GM12878 (cell line): ENCODE data around the gene FICD.

Experiments
- TAF1 ChIP-seq: IDR thresholded peaks from 2 replicates; pipeline ENCODE4 v1.6.1; 2011; ENCODE audit warnings: mild to moderate bottlenecking, low read depth, low read length, borderline replicate concordance
- TF ChIP-seq, protein P1 (sequence below), 3 experiments: IDR thresholded peaks in 2 of 3; conservative IDR thresholded peaks in 1 of 3; 2 replicates each; pipeline ENCODE4 v1.5.1; 2011; ENCODE audit warnings: low read depth in 3 of 3, low read length in 3 of 3, mild to moderate bottlenecking in 3 of 3, control low read depth in 2 of 3, moderate library complexity in 2 of 3, inconsistent platforms in 1 of 3, mixed read lengths in 1 of 3; ENCODE audit not compliant: control insufficient read depth in 2 of 3, insufficient read depth in 1 of 3; ENCODE audit errors: extremely low read depth in 1 of 3

DNA sequence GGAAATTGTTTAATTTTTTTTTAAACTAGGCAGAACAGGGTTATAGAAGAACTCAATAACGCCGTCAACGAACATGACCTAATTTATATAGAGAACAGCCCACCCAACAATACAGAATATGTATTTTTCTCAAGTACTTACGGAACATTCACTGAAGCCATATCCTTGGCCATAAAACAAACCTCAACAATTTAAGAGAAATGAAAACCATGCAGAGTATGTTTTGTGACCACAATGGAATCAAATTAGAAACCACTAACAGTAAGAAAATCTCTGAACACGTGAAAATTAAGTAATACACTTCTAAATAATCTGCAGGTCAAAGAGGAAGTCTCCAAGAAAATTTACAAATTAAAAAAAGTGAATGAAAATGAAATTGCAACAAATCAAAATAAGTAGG lies 36.5 kb downstream of the FICD start:
- TF ChIP-seq TAF1, result no peak
- TF ChIP-seq, protein P1, sequence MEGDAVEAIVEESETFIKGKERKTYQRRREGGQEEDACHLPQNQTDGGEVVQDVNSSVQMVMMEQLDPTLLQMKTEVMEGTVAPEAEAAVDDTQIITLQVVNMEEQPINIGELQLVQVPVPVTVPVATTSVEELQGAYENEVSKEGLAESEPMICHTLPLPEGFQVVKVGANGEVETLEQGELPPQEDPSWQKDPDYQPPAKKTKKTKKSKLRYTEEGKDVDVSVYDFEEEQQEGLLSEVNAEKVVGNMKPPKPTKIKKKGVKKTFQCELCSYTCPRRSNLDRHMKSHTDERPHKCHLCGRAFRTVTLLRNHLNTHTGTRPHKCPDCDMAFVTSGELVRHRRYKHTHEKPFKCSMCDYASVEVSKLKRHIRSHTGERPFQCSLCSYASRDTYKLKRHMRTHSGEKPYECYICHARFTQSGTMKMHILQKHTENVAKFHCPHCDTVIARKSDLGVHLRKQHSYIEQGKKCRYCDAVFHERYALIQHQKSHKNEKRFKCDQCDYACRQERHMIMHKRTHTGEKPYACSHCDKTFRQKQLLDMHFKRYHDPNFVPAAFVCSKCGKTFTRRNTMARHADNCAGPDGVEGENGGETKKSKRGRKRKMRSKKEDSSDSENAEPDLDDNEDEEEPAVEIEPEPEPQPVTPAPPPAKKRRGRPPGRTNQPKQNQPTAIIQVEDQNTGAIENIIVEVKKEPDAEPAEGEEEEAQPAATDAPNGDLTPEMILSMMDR (IDR thresholded peaks at IDR 0.05 in 2 of 3, conservative IDR thresholded peaks at IDR 0.05 in 1 of 3; ENCODE audit: control insufficient read depth in 2 of 3, extremely low read depth in 1 of 3, insufficient read depth in 1 of 3, low read depth in 3 of 3, low read length in 3 of 3), result no peak
